Measurements from ENCODE around the gene DLEC1.

Gene DLEC1, protein sequence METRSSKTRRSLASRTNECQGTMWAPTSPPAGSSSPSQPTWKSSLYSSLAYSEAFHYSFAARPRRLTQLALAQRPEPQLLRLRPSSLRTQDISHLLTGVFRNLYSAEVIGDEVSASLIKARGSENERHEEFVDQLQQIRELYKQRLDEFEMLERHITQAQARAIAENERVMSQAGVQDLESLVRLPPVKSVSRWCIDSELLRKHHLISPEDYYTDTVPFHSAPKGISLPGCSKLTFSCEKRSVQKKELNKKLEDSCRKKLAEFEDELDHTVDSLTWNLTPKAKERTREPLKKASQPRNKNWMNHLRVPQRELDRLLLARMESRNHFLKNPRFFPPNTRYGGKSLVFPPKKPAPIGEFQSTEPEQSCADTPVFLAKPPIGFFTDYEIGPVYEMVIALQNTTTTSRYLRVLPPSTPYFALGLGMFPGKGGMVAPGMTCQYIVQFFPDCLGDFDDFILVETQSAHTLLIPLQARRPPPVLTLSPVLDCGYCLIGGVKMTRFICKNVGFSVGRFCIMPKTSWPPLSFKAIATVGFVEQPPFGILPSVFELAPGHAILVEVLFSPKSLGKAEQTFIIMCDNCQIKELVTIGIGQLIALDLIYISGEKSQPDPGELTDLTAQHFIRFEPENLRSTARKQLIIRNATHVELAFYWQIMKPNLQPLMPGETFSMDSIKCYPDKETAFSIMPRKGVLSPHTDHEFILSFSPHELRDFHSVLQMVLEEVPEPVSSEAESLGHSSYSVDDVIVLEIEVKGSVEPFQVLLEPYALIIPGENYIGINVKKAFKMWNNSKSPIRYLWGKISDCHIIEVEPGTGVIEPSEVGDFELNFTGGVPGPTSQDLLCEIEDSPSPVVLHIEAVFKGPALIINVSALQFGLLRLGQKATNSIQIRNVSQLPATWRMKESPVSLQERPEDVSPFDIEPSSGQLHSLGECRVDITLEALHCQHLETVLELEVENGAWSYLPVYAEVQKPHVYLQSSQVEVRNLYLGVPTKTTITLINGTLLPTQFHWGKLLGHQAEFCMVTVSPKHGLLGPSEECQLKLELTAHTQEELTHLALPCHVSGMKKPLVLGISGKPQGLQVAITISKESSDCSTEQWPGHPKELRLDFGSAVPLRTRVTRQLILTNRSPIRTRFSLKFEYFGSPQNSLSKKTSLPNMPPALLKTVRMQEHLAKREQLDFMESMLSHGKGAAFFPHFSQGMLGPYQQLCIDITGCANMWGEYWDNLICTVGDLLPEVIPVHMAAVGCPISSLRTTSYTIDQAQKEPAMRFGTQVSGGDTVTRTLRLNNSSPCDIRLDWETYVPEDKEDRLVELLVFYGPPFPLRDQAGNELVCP (N-terminal part only)

GRCh38 chr3:38039101-38039898 is at the start of gene DLEC1:
Gene DLEC1, plus strand, starts transcription at chr3:38039208. Its CDS starts 18 bp downstream, at chr3:38039226.
- DNase-seq (ENCODE audit: low read depth) = peak; percentile 87
- H3K4me3 ChIP-seq (ENCODE audit: low read depth, low read length) = peak within 1 kb of the TSS; percentile 60
- no peak for TF ChIP-seq CTCF (IDR thresholded peaks at IDR 0.05; ENCODE audit: insufficient read depth, low read depth, low read length, missing control alignments)

DNA sequence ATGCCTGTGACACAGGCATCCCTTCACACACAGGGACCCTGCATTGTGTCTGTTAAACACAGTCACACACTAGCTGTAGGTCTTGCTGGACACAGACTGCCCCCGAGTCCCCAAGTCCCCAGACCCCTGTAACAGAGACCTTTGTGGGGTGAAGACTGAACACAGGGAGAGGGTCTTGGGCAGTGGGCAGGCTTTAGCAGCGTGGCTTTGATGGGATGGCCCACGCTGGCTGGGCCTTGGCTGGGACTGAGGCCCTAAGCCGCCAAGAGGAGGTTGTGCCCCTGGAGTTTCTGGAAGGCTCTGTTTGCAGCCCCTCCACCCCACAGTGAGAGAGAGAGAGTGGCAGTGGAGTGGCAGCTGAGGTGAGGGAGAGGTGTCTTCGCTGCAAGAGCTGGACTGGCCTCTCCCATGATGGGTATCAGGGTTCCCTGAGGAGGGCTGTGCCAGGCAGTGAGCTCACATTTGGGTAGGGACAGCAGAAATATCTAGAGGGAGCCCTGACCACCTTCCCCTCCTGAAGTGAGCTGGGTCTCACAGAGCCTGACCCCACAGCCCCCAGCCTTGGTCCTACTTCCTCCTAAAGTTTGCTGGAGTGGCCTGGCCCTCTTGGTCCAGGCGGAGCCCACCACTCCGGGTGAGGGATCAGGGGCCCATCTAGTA is 49.1 kb upstream of the DLEC1 start:
- DNase-seq (ENCODE audit: low read depth) = no peak
- no peak for TF ChIP-seq CTCF (IDR thresholded peaks at IDR 0.05; ENCODE audit: insufficient read depth, low read depth, low read length, missing control alignments)
- H3K4me3 ChIP-seq (ENCODE audit: low read depth, low read length) = no peak overlapping the region

DNA sequence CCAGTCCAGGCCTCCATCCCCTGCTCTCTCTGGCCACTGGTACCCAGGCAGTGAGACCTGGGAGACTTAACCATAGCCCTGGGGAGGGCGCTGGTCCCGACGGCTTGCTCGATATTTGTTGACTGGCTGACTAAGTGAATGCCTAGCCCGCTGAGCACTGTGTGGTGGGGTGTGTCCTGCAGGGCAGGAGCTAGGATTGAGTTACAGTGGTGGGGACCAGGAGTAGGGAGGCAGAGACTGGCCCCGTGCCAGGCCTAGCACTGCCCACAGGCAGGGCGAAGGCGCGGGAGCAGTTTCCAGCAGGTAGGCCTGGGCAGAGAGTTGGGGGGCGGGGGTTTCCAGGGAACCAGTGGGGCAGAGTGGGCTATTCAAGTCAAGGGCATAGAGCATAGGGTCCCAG is 48.5 kb upstream of the DLEC1 start, which contains the start of gene VILL:
TSS of gene VILL (plus strand) at position 260 of the 400 bp plus-strand sequence. CDS start 2,887 bp downstream, outside the sequence.
- H3K4me3 ChIP-seq (ENCODE audit: low read depth, low read length) = no peak within 1 kb of the TSS
- no peak for TF ChIP-seq CTCF (IDR thresholded peaks at IDR 0.05; ENCODE audit: insufficient read depth, low read depth, low read length, missing control alignments)
- DNase-seq (ENCODE audit: low read depth) = no peak

DNA sequence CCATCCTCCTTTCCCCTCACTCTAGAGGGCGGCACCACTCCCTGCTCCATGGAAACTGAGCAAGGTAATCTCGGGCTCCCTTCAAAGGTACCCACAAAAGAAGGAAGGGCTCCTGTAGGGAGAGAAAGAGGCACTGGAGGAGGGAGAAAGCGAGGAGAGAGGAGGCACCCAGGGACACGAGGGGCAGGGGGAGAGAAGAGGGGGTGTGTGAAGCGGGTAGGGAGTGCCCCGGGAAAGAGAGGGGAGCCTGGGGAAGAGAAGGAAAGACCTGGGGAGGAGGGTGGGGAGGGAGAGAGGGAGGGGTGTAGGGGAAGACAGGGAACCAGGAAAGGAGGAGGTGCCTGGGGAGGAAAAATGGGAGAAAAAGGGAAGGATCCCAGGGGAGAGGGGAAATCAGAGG is 47.9 kb upstream of the DLEC1 start:
- DNase-seq (ENCODE audit: low read depth) = no peak
- H3K4me3 ChIP-seq (ENCODE audit: low read depth, low read length) = no peak overlapping the region
- no peak for TF ChIP-seq CTCF (IDR thresholded peaks at IDR 0.05; ENCODE audit: insufficient read depth, low read depth, low read length, missing control alignments)

- no peak for TF ChIP-seq CTCF (IDR thresholded peaks at IDR 0.05; ENCODE audit: insufficient read depth, low read depth, low read length, missing control alignments)
- no peak overlapping the region for H3K4me3 ChIP-seq (ENCODE audit: low read depth, low read length)
- DNase-seq (ENCODE audit: low read depth) = no peak
These were observed 47.2 kb upstream of the DLEC1 start for GRCh38 chr3:37991823-37992222.
